Measurements from ENCODE around the gene PON1. TPM values are rescaled to one million over a fixed set of nuclear protein-coding genes. Genes with fewer than 3 reads are reported as not detected.

Gene PON1
- total and polyA plus RNA-seq, 2 donors (not counting 1 experiment from before 2014, with no cell fraction given), result not detected

GRCh38 chr7:95269640-95270039 lies 54.7 kb downstream of the PON1 start:
- TF ChIP-seq CTCF (IDR thresholded peaks at IDR 0.05) (no peak), EZH2 (IDR thresholded peaks at IDR 0.05; ENCODE audit: borderline replicate concordance, insufficient read depth, low read depth, low read length, poor library complexity, severe bottlenecking) (no peak)
- Mint-ChIP-seq H3K27me3 (no peaks in the 10 kb centered on the region), H3K4me1 (no peaks in the 10 kb centered on the region), H3K9me3 (ENCODE audit: insufficient read depth) (no peaks in the 10 kb centered on the region), H3K4me3 (no peak overlapping the region), H3K27ac (no peak overlapping the region)
- DNase-seq, result no peak
- intact Hi-C loops (cut with micrococcal nuclease), result no loop called here
- H3K4me3 ChIP-seq (ENCODE audit: control extremely low read depth in 1 of 5, extremely low read depth in 1 of 5, insufficient read depth in 1 of 5, low read depth in 2 of 5, low read length in 4 of 5), result no peak overlapping the region
- H2AFZ ChIP-seq (ENCODE audit: insufficient read depth, low read depth, low read length, poor library complexity, severe bottlenecking), result no peak overlapping the region
- ChIA-PET POLR2A (no interaction called here), CTCF (no interaction called here)
- H3K79me2 ChIP-seq (ENCODE audit: control insufficient read depth, insufficient read depth, low read length), result no peaks in the 10 kb centered on the region
- no peaks in the 10 kb centered on the region for H3K36me3 ChIP-seq (replicated peaks in 1 of 2; ENCODE audit: control extremely low read depth in 1 of 2, control insufficient read depth in 1 of 2, extremely low read depth in 1 of 2, insufficient read depth in 2 of 2, low read length in 1 of 2)
- no peaks in the 10 kb centered on the region for H3K4me1 ChIP-seq (ENCODE audit: control insufficient read depth in 2 of 2, insufficient read depth in 2 of 2, low read length in 2 of 2)
- no peaks in the 10 kb centered on the region for H3K27me3 ChIP-seq (replicated peaks in 1 of 4; ENCODE audit: control extremely low read depth in 1 of 4, control insufficient read depth in 3 of 4, insufficient read depth in 4 of 4, low read length in 3 of 4)
- no CpG with 5 or more reads among the region's 5 CpGs for WGBS (ENCODE audit: insufficient coverage)
- ATAC-seq (ENCODE audit: low read depth), result no peak
- H3K9me3 ChIP-seq (ENCODE audit: control extremely low read depth in 1 of 3, control insufficient read depth in 2 of 3, insufficient read depth in 1 of 3, low read length in 2 of 3), result no peaks in the 10 kb centered on the region
- no peak overlapping the region for H3K4me2 ChIP-seq (replicated peaks; ENCODE audit: low read depth, low read length, poor library complexity, severe bottlenecking)
- H3K9ac ChIP-seq (ENCODE audit: low read length), result no peak overlapping the region
- no peak overlapping the region for H3K27ac ChIP-seq (ENCODE audit: low read length in 2 of 2)
- no peaks in the 10 kb centered on the region for H4K20me1 ChIP-seq (ENCODE audit: control insufficient read depth, insufficient read depth, low read length, poor library complexity, severe bottlenecking)

- Mint-ChIP-seq H3K4me3 (no peak overlapping the region), H3K27me3 (no peaks in the 10 kb centered on the region), H3K4me1 (no peaks in the 10 kb centered on the region), H3K27ac (no peak overlapping the region), H3K9me3 (ENCODE audit: insufficient read depth) (no peaks in the 10 kb centered on the region)
- Histone ChIP-seq H3K36me3 (replicated peaks in 1 of 2; ENCODE audit: control extremely low read depth in 1 of 2, control insufficient read depth in 1 of 2, extremely low read depth in 1 of 2, insufficient read depth in 2 of 2, low read length in 1 of 2) (no peaks in the 10 kb centered on the region), H3K27ac (ENCODE audit: low read length in 2 of 2) (no peak overlapping the region), H3K4me1 (ENCODE audit: control insufficient read depth in 2 of 2, insufficient read depth in 2 of 2, low read length in 2 of 2) (no peaks in the 10 kb centered on the region), H3K79me2 (ENCODE audit: control insufficient read depth, insufficient read depth, low read length) (no peaks in the 10 kb centered on the region), H2AFZ (ENCODE audit: insufficient read depth, low read depth, low read length, poor library complexity, severe bottlenecking) (no peak overlapping the region), H3K9me3 (ENCODE audit: control extremely low read depth in 1 of 3, control insufficient read depth in 2 of 3, insufficient read depth in 1 of 3, low read length in 2 of 3) (no peaks in the 10 kb centered on the region), H3K27me3 (replicated peaks in 1 of 4; ENCODE audit: control extremely low read depth in 1 of 4, control insufficient read depth in 3 of 4, insufficient read depth in 4 of 4, low read length in 3 of 4) (no peaks in the 10 kb centered on the region), H4K20me1 (ENCODE audit: control insufficient read depth, insufficient read depth, low read length, poor library complexity, severe bottlenecking) (no peaks in the 10 kb centered on the region), H3K4me3 (ENCODE audit: control extremely low read depth in 1 of 5, extremely low read depth in 1 of 5, insufficient read depth in 1 of 5, low read depth in 2 of 5, low read length in 4 of 5) (no peak overlapping the region), H3K4me2 (replicated peaks; ENCODE audit: low read depth, low read length, poor library complexity, severe bottlenecking) (no peak overlapping the region), H3K9ac (ENCODE audit: low read length) (no peak overlapping the region)
- ChIA-PET POLR2A (no interaction called here), CTCF (no interaction called here)
- WGBS (ENCODE audit: insufficient coverage), result no CpG with 5 or more reads among the region's 2 CpGs
- ATAC-seq (ENCODE audit: low read depth), result no peak
- no peak for TF ChIP-seq EZH2 (IDR thresholded peaks at IDR 0.05; ENCODE audit: borderline replicate concordance, insufficient read depth, low read depth, low read length, poor library complexity, severe bottlenecking)
- no peak for TF ChIP-seq CTCF (IDR thresholded peaks at IDR 0.05)
- intact Hi-C loops (cut with micrococcal nuclease), result no loop called here
- DNase-seq, result no peak
Measured at GRCh38 chr7:95267754-95268153, 56.6 kb downstream of the PON1 start.
